HL-60/S4 treated with phorbol 12-myristate 13-acetate at 8.2 ng/mL for 4 days and 3 days (cell line): Measurements from ENCODE around the gene GHITM.
"Not testable (repeated sequence)": the region's sequence is repeated elsewhere in the genome, so short reads cannot be mapped to it uniquely, and the experiment has no call there.

Experiments
- in situ Hi-C: fragments of 300-500 bp; cut with MboI; formaldehyde crosslinking; loops from 2 replicates; pipeline ENCODE4 v1.15.0; 2022; ENCODE audit warnings: low sequenced_read_pairs

The GHITM gene

GRCh38 chr10:84147347-84147746 is 8.0 kb downstream of the GHITM start:
- in situ Hi-C loops: no loop called here

GRCh38 chr10:84148006-84148597 is 8.8 kb downstream of the GHITM start:
- in situ Hi-C loops: not testable (repeated sequence)

- in situ Hi-C loops: no loop called here
Measured at GRCh38 chr10:84149854-84150253, 10.5 kb downstream of the GHITM start.

- in situ Hi-C loops: no loop called here
Measured at GRCh38 chr10:84152769-84153168, 13.5 kb downstream of the GHITM start.

GRCh38 chr10:84155521-84155920 is 16.2 kb downstream of the GHITM start:
- in situ Hi-C loops: no loop called here

DNA sequence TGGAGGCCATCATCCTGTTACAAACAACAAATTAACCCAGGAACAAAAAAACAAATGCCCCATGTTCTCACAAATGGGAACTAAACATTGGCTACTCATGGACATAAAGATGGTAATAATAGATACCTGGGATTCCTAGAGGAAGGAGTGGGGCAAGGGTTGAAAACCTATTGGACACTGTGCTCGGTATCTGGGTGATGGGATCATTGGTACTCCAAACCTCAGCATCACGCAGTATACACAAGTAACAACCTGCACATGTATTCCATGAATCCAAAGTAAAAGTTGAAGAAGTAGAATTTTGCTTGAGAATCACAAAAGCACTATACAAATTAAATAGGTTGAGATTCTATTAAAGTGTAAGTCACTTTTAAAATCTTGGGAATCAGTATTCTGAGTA is 16.7 kb downstream of the GHITM start:
- in situ Hi-C loops: no loop called here

GRCh38 chr10:84156768-84157167 is 17.5 kb downstream of the GHITM start:
- in situ Hi-C loops: no loop called here

- in situ Hi-C loops: no loop called here
Measured at GRCh38 chr10:84158061-84158460, 18.8 kb downstream of the GHITM start.

DNA sequence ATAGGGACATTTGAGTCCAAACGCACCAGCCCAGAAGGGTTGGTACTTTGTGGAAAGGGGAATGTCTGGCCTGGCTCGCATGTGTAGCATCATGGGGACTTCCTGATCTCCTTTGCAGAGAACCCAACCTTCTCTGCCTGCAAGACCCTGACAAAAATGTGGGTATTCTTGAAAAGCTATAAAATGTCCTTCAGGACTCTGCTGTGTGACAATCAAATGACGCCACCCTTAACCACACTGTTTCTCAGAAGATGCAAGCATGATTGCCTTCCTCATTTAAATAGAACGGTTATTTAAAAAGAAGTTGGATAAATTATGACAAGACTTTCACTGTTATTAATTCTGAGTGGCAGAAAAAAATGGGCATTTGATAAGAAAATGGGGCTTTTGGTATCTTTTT is 19.2 kb downstream of the GHITM start:
- in situ Hi-C loops: no loop called here

DNA sequence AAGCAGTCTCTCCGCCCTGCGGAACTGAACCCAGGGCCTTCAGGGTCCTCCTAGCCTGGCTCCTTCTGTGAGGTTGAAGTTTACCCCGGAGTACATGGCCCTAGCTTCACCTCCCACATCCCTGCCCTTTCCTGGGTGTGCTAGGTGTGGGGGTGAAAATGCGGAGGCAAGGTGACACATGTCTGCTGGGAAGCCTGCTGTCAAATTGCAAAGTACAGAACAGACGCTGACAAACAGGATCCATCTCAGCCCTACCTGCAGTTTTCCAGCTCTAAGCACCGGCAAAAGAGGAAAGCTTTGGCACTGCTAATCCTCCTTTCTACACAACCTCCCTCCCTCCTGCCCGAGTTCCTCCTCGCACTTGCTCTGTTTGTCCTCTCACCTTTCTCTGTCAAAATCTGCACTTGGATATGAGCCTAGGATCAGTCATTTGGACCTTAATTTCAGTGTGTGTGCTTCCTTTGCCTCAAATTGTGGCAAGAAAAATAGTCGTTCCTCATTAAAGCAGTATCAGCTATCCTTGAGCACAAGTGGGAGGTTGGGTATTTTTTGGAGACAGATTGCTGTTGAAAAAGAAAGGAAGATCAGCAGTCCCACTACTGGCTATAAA is 19.9 kb downstream of the GHITM start:
- in situ Hi-C loops: no loop called here

GRCh38 chr10:84160663-84161362 is 21.5 kb downstream of the GHITM start:
- in situ Hi-C loops: no loop called here

GRCh38 chr10:84163996-84164395 is 24.7 kb downstream of the GHITM start:
- in situ Hi-C loops: no loop called here

GRCh38 chr10:84164442-84164841 is 25.1 kb downstream of the GHITM start:
- in situ Hi-C loops: no loop called here

DNA sequence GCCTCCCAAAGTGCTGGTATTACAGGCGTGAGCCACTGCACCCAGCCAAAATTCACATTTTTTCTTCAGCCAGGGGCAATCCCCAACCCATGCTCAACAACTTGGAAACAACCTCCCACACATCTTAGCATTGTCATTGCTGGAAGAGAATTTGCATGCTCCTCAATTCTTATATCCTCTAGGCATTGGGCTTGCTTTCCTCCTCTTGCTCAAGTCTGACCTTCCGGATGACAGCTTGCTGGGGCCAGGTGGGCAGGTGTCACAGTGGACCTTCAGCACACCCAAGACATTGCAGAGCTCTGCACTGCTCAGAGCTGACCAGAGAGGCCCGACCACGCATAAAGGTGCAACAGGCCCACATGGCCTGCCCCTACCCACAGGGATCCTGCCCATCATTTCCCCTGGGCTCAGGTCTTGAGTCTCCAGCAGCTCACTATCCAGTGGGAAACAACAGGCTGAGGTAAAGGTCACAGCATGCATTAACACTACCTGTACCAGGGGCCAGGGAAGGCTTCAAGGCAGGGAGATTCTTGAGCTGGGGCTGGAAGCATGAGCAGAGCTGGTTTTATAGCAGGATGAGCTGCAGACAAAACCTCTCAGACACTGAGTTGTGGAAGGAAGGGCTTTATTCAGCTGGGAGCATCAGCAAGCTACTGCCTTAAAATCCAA is 27.4 kb downstream of the GHITM start:
- in situ Hi-C loops: no loop called here

DNA sequence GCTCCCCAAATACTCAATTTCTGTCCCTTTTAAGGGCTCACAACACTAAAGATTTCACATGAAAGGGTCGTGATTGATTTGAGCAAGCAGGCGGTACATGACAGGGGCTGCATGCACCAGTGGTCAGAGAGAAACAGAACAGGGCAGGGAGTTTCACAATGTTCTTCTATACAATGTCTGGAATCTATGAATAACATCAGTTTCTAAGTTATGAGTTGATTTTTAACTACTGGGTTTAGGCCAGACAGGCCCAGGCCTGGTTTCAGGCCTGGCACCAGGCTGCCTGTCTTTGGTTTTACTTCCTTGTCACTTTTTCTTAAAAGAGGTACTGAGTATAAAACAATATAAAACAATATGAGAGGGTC is 28.0 kb downstream of the GHITM start:
- in situ Hi-C loops: not testable (repeated sequence)

- in situ Hi-C loops: not testable (repeated sequence)
Measured at GRCh38 chr10:84168382-84168781, 29.1 kb downstream of the GHITM start.

DNA sequence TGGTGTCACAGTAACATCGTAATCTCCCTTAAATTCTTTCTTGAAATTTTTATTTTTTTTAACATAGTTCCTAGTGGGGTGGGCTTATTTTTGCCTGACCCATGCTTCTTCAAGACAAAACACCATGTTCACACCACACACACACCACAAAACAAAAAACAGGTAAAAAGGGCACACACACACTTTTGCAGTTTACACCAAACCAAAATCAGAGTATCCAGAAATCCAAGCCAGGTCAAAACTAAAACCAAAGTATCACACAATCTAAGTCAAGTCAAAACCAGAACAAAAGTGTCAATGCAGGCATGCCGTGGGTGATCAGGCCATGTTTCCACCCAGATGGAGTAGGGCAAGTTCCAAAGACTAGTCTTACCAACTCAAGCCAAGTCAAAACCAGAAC is 31.9 kb downstream of the GHITM start:
- in situ Hi-C loops: not testable (repeated sequence)

- in situ Hi-C loops: not testable (repeated sequence)
Measured at GRCh38 chr10:84171700-84172466, 32.6 kb downstream of the GHITM start.

DNA sequence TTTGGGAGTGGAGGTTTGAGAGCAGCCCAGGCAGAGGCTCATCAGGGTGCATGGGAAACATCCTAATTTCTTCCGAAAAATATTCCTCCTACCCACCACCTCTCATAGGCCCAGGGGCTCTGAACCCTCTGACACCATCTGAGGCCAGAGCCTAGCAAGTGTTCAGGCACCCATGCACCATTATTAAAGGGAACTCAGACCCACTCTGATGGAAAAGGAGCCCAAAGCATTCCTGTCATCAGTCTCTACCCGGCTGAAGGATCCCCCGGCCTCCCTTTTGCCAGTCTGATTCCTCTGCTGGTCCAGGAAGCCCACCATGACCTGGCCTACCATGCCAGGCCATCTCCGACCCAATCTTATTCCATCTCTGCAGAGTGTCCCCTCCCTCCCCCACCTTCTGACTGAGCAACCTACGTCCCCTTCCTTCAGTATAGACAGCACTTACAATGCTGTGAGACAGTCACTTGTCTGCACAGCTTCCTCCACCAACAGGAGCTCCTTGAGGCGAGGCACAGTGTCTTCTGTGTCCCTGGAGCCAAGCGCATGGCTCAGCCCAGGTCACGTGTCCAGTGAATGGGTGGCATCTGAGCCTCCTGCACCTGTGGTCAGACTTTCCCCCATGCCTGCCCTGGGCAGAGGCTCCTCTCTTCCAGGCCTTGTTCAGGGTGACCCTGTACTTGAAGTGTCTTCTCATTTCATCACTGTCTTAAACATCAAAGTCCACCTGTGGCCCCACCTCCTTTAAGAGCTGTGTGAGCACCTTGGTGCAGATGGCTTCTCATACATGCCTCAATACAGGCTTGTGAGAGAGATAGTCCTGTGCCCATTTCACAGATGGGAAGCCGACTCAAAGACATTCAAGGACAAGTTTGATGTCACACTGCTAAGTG is 33.4 kb downstream of the GHITM start:
- in situ Hi-C loops: no loop called here

GRCh38 chr10:84173501-84173929 is 34.2 kb downstream of the GHITM start, which contains the start of gene GPR15LG:
Gene GPR15LG, plus strand, starts transcription at chr10:84173801. Its CDS starts 51 bp downstream, at chr10:84173852.
- in situ Hi-C loops: no loop called here
